Neural progenitor cell (in vitro differentiated cells): ENCODE measurements around the gene ANKRA2.

Experiments
- CTCF ChIP-seq: fragments of 200-600 bp; sonication (generic); IDR thresholded peaks from 2 replicates; pipeline ENCODE4 v1.5.1; 2017; ENCODE audit warnings: antibody characterized with exemption, mild to moderate bottlenecking
- EZH2 ChIP-seq: fragments of 200-600 bp; sonication (generic); IDR thresholded peaks from 2 replicates; pipeline ENCODE4 v1.6.1; 2017; ENCODE audit warnings: antibody characterized with exemption, mild to moderate bottlenecking, moderate library complexity

GRCh38 chr5:73513996-73514395 lies 51.4 kb downstream of the ANKRA2 start:
- TF ChIP-seq CTCF (no peak), EZH2 (no peak)
